MG63 (cell line): ENCODE results near the gene RABL3. TPM values are rescaled to one million over a fixed set of nuclear protein-coding genes. Genes with fewer than 3 reads are reported as not detected.
"Not testable (repeated sequence)": the region's sequence is repeated elsewhere in the genome, so short reads cannot be mapped to it uniquely, and the experiment has no call there.

Source experiments
- DNase-seq: peaks from one replicate; pipeline ENCODE4 v3.0.0-alpha.2; 2020
- H3K27me3 ChIP-seq: fragments of 250-450 bp; sonication (Bioruptor Pico); 2 replicates; pipeline ENCODE4 v1.5.1; 2020; ENCODE audit warnings: mild to moderate bottlenecking, moderate library complexity
- H3K36me3 ChIP-seq: fragments of 250-450 bp; sonication (Bioruptor Pico); 2 replicates; pipeline ENCODE4 v1.5.1; 2020; ENCODE audit warnings: mild to moderate bottlenecking, moderate library complexity
- H3K4me3 ChIP-seq: fragments of 250-450 bp; sonication (Bioruptor Pico); 2 replicates; pipeline ENCODE4 v1.5.1; 2020; ENCODE audit warnings: mild to moderate bottlenecking, moderate library complexity
- H3K9me3 ChIP-seq: fragments of 250-450 bp; sonication (Bioruptor Pico); 2 replicates; pipeline ENCODE4 v1.5.1; 2020; ENCODE audit warnings: mild to moderate bottlenecking, moderate library complexity
- total RNA-seq: library from RNA; depleted of rRNA; stranded (reverse); fragments of >200 nt; shearing (Covaris generic); gene quantifications from 2 replicates; pipeline ENCODE4 v1.2.3, GENCODE V29; 2014; ENCODE audit warnings: low replicate concordance

Gene RABL3
- total RNA-seq, 1 experiment from 2014 or later, result 10.3 TPM

DNA sequence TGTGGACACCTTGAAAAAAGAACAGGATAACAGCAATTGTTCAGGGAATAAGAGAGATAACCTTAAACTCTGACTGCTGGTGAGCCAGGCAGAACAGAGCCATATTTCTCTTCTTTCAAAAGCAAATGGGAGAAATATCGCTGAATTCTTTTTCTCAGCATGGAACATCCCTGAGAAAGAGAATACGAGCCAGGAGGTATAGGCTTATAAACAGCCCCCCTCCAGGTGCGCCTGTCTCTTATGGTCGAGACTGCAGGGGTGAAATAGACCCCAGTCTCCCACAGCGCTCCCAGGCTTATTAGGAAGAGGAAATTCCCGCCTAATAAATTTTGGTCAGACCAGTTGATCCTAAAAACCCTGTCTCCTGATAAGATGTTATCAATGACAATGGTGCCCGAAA, 65.1 kb downstream of the RABL3 start:
- H3K27me3 ChIP-seq, H3K9me3 ChIP-seq, H3K4me3 ChIP-seq, DNase-seq, H3K36me3 ChIP-seq: not testable (repeated sequence)

DNA sequence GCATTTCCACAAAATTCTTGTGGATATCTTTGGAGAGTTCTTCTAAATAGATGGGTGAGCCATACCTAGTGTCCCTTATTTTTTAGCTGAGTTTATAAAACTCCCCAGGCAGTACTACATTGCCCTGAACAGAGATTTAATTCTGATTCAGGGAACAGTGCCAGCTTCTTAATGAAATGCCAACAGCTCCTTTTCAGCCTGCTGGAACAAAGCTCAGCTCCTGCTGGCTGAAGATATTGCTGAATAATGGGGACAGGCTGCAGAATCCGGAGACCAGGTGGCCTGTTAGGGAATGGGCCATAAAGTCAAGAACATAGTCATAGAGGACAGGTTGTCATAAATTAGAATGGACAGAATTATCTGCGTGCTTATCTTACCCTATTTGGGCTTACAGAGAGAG, 69.2 kb downstream of the RABL3 start:
- H3K4me3 ChIP-seq, result no peak overlapping the region
- H3K36me3 ChIP-seq, result no peaks in the 10 kb centered on the region
- H3K27me3 ChIP-seq, result no peaks in the 10 kb centered on the region
- H3K9me3 ChIP-seq, result no peaks in the 10 kb centered on the region
- no peak for DNase-seq

DNA sequence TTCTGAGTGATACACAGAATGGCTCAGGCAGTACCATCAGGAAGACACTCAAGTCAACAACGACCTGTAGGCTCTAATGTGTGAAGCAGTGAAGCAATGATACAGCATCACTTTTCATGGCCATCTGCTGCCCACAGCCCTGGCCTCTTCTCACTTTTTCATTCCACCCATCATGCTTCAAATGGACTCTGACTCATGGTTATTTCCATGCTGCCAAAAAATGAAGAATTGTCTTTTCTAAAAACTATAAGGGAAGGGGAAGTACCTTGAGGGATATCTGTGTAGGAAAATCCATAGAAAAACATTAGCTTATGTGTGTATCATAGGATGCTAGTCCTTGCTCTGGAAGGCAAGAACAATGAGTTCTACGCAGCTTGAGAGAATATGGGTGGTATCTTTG, 71.7 kb downstream of the RABL3 start:
- no peaks in the 10 kb centered on the region for H3K36me3 ChIP-seq
- no peaks in the 10 kb centered on the region for H3K9me3 ChIP-seq
- no peak for DNase-seq
- H3K27me3 ChIP-seq, result no peaks in the 10 kb centered on the region
- no peak overlapping the region for H3K4me3 ChIP-seq

DNA sequence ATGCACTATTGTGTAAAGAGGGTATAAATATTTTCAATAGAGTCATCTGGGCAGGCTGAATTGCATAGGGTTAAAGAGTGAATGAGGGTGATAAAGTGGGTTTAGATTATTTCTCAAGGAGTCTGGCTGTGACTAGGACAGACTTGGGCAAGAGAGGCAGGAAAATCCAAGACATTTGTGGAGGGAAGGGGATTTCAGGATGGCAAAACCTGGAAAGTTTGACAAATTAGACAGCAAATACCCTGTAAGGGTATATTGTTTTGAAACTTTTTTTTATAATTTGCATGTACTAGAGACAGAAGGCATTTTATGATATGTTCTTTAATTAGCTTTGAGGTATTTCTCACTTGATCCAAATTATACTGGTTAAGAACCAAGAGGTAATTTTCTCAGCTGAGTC, 77.4 kb downstream of the RABL3 start:
- Histone ChIP-seq H3K36me3 (no peaks in the 10 kb centered on the region), H3K27me3 (0 out of 2 replicates have a peak, but pooled peaks cover 4% of the 10 kb centered on the region), H3K9me3 (no peaks in the 10 kb centered on the region; the same call in 1 of the 2 replicates), H3K4me3 (no peak overlapping the region)
- no peak for DNase-seq

DNA sequence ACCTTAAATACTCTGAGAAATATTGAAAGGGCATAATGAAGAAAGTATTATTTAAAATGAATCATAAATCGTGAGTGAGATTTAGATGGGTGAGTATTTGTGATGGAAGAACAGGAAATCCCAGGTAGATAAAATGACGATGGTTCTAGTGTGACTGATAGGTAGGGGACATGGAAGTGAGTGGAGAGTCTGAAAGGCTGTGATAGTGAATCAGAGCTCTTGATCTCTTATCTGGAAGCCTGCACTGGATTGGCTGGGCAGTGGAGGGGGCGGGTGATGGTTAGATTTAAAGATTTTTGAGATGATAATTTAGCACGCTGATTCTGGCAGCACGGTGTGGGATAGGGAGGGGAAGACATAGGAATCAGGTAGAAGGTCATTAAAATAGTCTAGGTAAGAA, 80.4 kb downstream of the RABL3 start:
- H3K36me3 ChIP-seq, result no peaks in the 10 kb centered on the region
- no peak overlapping the region for H3K4me3 ChIP-seq
- no peak for DNase-seq

DNA sequence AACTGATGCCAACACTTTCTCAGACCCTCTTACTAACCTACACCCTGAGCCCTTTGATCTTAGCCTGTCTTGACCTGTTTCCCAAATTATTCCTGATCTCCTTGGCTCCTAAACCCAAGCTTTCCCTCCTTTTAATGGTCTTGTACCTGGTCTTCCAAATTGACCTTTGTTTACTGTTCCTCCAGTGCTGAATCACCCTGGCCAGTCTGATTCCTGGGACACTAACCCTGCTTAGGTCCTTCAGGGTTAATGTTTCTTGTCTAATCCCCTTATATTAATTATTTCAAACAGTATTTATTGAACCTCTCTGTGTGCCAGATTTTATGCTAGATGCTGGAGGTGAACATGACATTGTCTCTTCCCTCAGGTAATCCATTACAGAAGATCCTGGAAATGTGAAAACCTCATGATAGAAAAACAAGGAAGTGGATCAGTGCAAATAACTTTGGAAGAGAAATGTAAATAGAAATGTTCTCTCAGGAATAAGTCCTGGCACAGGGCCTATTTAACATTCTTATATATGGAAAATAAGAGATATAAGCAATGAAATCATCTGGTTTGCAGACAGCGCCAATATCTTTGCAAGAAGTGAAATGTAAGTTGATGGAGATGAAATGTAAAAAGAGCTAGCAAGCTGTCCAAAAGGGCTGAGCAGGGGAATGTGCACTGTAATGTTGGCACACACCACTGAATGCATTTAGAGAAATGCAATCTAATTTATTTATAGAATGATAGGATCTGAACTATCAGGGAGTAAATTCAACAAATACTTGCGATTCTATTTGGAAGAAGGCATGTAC, 81.0 kb downstream of the RABL3 start:
- H3K36me3 ChIP-seq, result no peaks in the 10 kb centered on the region
- DNase-seq, result no peak
- H3K9me3 ChIP-seq, result no peaks in the 10 kb centered on the region; the same call in 1 of the 2 replicates
- 0 out of 2 replicates have a peak, but pooled peaks cover 4% of the 10 kb centered on the region for H3K27me3 ChIP-seq
- no peak overlapping the region for H3K4me3 ChIP-seq

More for the DNA sequence above, 80.4 kb downstream of the RABL3 start:
- no peaks in the 10 kb centered on the region; the same call in 1 of the 2 replicates for H3K9me3 ChIP-seq
- 0 out of 2 replicates have a peak, but pooled peaks cover 4% of the 10 kb centered on the region for H3K27me3 ChIP-seq

DNA sequence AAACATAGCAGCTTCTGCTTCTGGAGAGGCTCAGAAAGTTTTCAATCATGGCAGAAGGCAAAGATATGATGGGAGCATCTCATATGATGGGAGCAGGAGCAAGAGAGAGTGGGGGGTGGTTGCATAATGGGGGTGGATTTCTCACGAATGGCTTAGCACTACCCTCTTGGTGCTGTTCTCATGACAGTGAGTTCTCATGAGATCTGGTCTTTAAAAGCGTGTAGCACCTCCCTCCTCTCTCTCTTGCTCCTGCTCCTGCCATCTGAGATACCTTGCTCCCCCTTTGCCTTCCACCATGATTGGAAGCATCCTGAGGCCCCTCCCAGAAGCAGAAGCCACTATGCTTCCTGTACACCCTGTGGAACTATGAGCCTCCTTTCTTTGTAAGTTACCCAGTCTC, 82.5 kb downstream of the RABL3 start:
- Histone ChIP-seq H3K27me3 (0 out of 2 replicates have a peak, but pooled peaks cover 4% of the 10 kb centered on the region), H3K9me3 (no peaks in the 10 kb centered on the region; the same call in 1 of the 2 replicates), H3K4me3 (no peak overlapping the region), H3K36me3 (no peaks in the 10 kb centered on the region)
- no peak for DNase-seq

DNA sequence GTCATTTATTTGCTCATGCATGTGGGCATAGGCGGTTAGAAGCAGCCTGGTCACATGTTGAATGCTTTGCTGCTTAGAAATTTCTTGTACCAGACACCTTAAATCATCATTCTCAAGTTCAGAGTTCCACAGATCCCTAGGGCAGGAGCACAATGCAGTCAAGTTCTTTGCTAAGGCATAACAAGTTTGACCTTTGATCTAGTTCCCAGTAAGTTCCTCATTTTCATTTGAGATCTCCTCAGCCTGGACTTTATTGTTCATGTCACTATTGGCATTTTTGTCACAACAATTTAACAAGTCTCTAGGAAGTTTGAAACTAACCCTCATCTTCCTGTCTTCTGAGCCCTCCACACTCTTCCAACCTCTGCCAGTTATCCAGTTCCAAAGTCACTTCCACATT, 83.0 kb downstream of the RABL3 start:
- no peaks in the 10 kb centered on the region; the same call in 1 of the 2 replicates for H3K9me3 ChIP-seq
- H3K27me3 ChIP-seq, result 0 out of 2 replicates have a peak, but pooled peaks cover 2% of the 10 kb centered on the region
- H3K4me3 ChIP-seq, result no peak overlapping the region
- no peak for DNase-seq
- H3K36me3 ChIP-seq, result no peaks in the 10 kb centered on the region

DNA sequence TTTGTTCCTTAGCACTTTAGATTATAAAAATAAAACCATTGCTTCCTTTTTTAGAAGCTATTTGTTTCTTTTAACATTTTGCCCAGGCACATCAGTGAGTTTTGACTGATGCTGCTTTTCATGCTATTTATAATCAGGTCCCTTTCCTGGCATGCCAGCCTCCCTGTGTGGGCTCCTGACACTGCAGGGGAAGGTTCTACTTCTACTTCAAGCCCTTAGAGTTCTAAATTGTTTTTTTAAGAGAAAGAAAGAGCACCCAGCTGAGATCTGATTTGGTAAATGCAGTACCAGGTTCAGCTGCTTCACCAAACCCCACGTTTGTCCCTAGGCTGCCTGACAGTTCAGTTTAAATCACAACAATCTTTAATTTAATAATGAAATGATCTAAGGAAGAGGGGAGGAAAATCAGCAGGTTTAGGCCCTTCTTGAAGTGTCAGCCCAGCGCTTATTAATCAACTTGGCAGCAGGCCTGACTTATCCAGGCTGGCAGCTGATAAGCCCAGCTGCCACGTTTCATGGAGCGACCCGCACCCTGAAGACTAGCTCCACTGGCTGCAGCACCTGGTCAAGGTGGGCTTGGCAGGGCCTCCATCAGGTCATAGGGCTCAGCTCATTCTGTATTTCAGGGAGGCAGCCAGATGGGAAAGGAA, 89.3 kb downstream of the RABL3 start:
- no peaks in the 10 kb centered on the region for H3K36me3 ChIP-seq
- DNase-seq, result no peak
- H3K9me3 ChIP-seq, result no peaks in the 10 kb centered on the region
- no peak overlapping the region for H3K4me3 ChIP-seq
- no peaks in the 10 kb centered on the region for H3K27me3 ChIP-seq

DNA sequence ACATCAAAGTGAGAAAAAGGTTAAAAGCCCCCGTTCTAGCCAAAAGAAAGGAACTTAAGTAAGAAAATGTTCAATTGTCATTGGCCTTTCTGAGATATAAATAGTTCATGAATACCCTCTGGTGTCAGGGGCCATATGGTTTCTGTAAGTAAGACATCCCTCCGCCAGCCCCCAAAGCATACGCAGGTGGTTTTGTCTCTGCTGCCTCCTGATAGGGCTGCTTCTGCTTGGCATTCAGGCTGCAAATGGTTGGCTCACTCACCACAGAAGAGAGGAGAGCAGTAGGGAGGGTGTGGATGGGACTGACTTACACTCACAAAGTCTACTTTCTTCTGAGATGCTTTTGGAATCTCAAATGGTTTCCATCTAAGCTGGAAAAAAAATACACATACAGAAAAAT, 90.0 kb downstream of the RABL3 start:
- Histone ChIP-seq H3K4me3 (no peak overlapping the region), H3K36me3 (no peaks in the 10 kb centered on the region), H3K27me3 (no peaks in the 10 kb centered on the region), H3K9me3 (no peaks in the 10 kb centered on the region)
- DNase-seq, result no peak

DNA sequence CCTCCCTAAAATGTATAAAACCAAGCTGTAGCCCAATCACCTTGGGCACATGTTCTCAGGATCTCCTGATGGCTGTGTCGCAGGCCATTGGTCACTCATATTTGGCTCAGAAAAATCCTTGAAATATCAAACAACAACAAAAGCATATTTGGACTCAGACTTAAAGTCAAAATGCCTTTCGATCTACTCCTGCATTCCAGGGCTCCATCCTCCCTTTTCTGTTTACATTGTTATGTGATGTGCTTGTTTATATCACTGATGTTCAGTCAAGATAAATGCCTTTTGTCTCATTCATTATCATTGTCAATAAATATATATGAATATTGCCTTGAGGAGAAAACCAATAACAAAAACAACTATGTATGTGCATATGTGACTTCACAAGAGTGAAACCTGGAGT, 92.0 kb downstream of the RABL3 start:
- no peak for DNase-seq
- Histone ChIP-seq H3K27me3 (no peaks in the 10 kb centered on the region), H3K9me3 (no peaks in the 10 kb centered on the region), H3K4me3 (no peak overlapping the region), H3K36me3 (no peaks in the 10 kb centered on the region)

DNA sequence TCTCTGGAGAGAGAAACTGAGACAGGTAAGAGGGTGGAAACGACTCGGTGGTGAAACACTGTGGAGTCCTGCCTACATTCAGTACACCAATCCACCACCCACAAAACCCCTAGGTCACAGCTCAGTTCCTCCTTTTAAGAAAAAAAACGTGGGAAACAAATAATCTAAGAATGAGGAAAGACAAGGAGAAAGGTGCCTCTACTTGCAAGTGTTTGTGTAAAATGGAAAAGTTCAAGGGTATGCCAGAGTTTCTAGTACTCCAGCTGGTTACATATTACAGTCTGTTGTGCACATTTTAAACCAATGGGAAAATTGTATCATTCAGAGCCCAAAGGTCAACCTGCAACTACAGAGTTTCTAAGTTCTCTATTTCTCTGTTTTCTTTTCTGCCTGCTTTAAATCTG, 92.5 kb downstream of the RABL3 start:
- DNase-seq, result no peak
- H3K36me3 ChIP-seq, result no peaks in the 10 kb centered on the region

DNA sequence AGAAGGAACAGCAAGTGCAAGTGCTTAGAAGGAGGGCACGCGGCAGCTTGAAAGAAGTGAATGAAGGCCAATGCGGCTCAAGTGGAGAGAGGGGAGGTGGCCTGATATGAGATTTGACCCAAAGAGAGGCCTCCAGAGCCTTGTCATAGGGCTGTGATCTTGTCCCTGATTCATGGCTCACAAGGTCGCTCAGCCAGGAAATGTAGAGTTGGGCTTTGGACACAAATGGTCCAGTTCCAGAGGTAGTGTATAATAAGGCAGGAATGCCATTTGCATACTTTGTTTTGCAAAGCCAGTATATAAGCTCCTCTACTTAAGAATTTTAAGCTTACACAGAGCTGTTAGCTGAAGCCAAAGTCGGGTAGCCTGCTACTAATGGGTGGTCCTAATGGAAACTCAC, 94.0 kb downstream of the RABL3 start:
- Histone ChIP-seq H3K36me3 (no peaks in the 10 kb centered on the region), H3K27me3 (no peaks in the 10 kb centered on the region), H3K9me3 (no peaks in the 10 kb centered on the region), H3K4me3 (no peak overlapping the region)
- peak; percentile 31 for DNase-seq

More for the DNA sequence above, 92.5 kb downstream of the RABL3 start:
- H3K9me3 ChIP-seq, result no peaks in the 10 kb centered on the region
- H3K4me3 ChIP-seq, result no peak overlapping the region
- no peaks in the 10 kb centered on the region for H3K27me3 ChIP-seq

DNA sequence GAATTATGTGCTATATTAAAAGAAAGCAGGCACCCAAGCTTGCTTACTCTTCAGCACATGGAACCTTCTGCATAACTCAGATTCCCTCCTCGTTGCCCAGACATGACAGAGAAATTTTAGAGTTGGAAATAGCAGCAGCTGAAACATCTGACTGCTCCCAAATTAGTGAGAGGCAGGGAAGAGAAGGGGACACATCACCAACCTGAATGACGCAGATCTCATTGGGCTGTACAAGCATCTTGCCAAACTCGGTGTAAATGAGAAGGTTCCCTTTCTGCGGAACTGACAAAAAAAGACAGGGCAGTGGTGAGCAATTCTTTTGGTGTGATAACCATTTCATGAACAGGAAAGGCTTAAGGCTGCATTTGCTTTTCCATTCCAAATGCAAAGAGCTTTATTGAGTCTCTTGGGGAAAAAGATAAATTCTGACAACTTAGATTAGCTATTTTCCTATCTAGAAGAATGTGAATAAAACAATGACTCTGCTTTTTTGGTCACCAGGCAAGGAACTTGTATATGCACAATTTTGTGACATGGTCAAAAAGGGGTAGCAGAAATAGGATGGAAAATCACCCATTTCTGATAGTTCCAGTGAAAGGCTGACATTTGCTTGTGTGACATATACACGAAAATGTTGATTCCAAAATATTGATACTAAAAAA, 95.4 kb downstream of the RABL3 start:
- H3K9me3 ChIP-seq, result no peaks in the 10 kb centered on the region
- H3K4me3 ChIP-seq, result no peak overlapping the region
- DNase-seq, result no peak
- no peaks in the 10 kb centered on the region for H3K36me3 ChIP-seq
- no peaks in the 10 kb centered on the region for H3K27me3 ChIP-seq

DNA sequence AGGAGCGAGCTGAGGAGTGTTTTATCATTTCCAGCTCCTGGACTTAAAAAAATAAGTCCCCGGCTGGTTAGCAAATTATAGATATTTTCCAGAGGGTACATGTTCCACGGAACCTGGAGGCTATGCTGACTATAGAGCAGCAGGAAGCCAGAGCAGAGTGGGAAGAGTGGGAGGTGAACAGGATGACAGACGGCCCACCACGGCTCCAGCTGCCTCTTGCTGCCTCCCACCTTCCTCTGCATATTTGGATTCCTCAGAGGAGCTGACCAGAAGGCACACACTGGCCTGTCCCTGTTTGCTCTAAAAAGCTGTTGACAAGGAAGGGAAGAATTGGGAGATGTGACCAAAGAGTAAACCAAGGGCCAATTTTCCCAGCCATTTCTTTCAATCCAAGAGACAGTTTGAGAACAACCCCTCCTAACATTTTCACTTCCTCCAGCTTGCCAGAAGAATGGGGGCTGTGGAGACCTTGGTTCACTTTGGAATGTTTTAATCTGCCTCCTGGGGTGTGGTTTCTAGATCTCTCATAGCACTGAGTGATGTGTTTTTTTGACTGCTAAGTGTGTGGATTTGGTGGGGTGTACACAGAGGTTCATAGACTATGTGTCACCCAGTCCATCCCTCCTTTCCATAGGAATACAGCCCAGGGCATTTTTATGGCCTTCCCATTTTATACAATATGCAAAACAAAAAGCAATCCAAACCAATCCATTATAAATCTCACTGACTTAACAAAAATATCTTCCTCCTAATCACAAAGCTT, 97.1 kb downstream of the RABL3 start:
- no peaks in the 10 kb centered on the region for H3K27me3 ChIP-seq
- H3K4me3 ChIP-seq, result no peak overlapping the region
- H3K36me3 ChIP-seq, result no peaks in the 10 kb centered on the region
- no peak for DNase-seq
- H3K9me3 ChIP-seq, result no peaks in the 10 kb centered on the region

DNA sequence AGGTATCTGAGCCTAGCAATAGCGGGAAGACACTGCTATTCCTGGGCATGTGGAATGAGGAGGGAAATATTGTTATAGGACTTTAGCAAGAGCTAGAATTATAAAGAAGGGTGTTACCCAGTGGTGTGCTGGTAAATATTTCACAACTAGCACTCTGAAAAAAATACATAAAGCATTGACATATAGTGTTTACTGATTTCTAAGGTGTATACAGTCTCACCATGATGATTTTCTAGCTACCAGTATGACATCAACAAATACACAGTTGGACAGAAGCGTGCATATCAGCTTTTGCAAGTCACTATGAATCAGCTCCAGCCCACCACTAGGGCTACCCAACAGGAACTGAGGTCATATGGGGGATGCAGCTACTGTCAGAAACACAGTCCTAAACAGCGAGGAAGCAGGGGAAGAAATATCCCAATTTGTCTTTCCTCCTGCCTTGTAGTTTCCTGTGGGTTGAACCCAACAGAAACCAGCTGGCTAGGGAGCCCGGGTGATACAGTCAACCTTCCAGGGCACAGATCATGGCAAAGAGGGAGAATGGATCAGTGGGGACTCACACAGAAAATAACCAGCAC, 99.9 kb downstream of the RABL3 start:
- peak; percentile 18 for DNase-seq
- no peak overlapping the region for H3K4me3 ChIP-seq
- H3K36me3 ChIP-seq, result no peaks in the 10 kb centered on the region
- no peaks in the 10 kb centered on the region for H3K27me3 ChIP-seq
- H3K9me3 ChIP-seq, result no peaks in the 10 kb centered on the region
